Smooth muscle cell (in vitro differentiated cells): Measurements from ENCODE around the gene RASGRF2. TPM values are rescaled to one million over a fixed set of nuclear protein-coding genes. Genes with fewer than 3 reads are reported as not detected.

Source experiments
- DNase-seq: peaks from one replicate; lab custom pipeline; 2025; ENCODE audit not compliant: unreplicated experiment; lab: John Stamatoyannopoulos, UW
- H2AFZ ChIP-seq: fragments of 200-600 bp; sonication (generic); 2 replicates; pipeline ENCODE4 v1.6.0; 2016; ENCODE audit warnings: antibody characterized with exemption, low read depth, mild to moderate bottlenecking
- H3F3A ChIP-seq: fragments of 200-600 bp; sonication (generic); 2 replicates; pipeline ENCODE4 v1.6.0; 2017; ENCODE audit warnings: antibody characterized with exemption, low read depth
- H3K27ac ChIP-seq: fragments of 200-600 bp; sonication (generic); 2 replicates; pipeline ENCODE4 v1.5.1; 2016; ENCODE audit warnings: low read depth, mild to moderate bottlenecking
- H3K27me3 ChIP-seq: fragments of 200-600 bp; sonication (generic); 2 replicates; pipeline ENCODE4 v1.6.1; 2016; ENCODE audit warnings: low read depth, mild to moderate bottlenecking
- H3K36me3 ChIP-seq: fragments of 200-600 bp; sonication (generic); 2 replicates; pipeline ENCODE4 v1.5.1; 2016; ENCODE audit warnings: low read depth
- H3K4me1 ChIP-seq: fragments of 200-600 bp; sonication (generic); 2 replicates; pipeline ENCODE4 v1.5.1; 2016; ENCODE audit warnings: low read depth
- H3K4me2 ChIP-seq: fragments of 200-600 bp; sonication (generic); 2 replicates; pipeline ENCODE4 v1.6.0; 2016; ENCODE audit warnings: mild to moderate bottlenecking
- H3K4me3 ChIP-seq: fragments of 200-600 bp; sonication (generic); 2 replicates; pipeline ENCODE4 v1.5.1; 2016; ENCODE audit warnings: mild to moderate bottlenecking
- H3K79me2 ChIP-seq: fragments of 200-600 bp; sonication (generic); 2 replicates; pipeline ENCODE4 v1.6.0; 2016; ENCODE audit warnings: low read depth, mild to moderate bottlenecking
- H3K9ac ChIP-seq: fragments of 200-600 bp; sonication (generic); 2 replicates; pipeline ENCODE4 v1.6.0; 2016; ENCODE audit warnings: low read depth
- H3K9me3 ChIP-seq: fragments of 200-600 bp; sonication (generic); replicated peaks from 2 replicates; pipeline ENCODE4 v1.5.1; 2016; ENCODE audit warnings: low read depth
- H4K20me1 ChIP-seq: fragments of 200-600 bp; sonication (generic); 2 replicates; pipeline ENCODE4 v1.6.0; 2016; ENCODE audit warnings: low read depth
- CTCF ChIP-seq: fragments of 200-600 bp; sonication (generic); IDR thresholded peaks from 2 replicates; pipeline ENCODE4 v1.5.1; 2017; ENCODE audit warnings: borderline replicate concordance, mild to moderate bottlenecking, antibody characterized with exemption; ENCODE audit not compliant: insufficient read depth, poor library complexity, severe bottlenecking
- WGBS: methylation state at CpG from one replicate; pipeline ENCODE4 v1.1.7; 2016; ENCODE audit warnings: low lambda C conversion rate; 5-methylcytosine and 5-hydroxymethylcytosine counted together
- polyA plus RNA-seq: library from polyadenylated mRNA; unstranded; fragments of >200 nt; fragmentation: Nextera tagmentation; extraction: Ambion mirVana; gene quantifications from 2 replicates; pipeline ENCODE4 v1.2.1, GENCODE V29; 2016
- total RNA-seq: library from RNA; depleted of rRNA; stranded (reverse); fragments of >200 nt; gene quantifications from 2 replicates; pipeline ENCODE4 v1.2.3, GENCODE V29; 2014

The RASGRF2 gene
- total and polyA plus RNA-seq, 2 experiments from 2014 or later = 11.1 to 24.7 TPM

- no peak for DNase-seq
- WGBS = 27% methylated on average over 2 of the region's 2 CpGs
- no peaks in the 10 kb centered on the region for H3K36me3 ChIP-seq
- H4K20me1 ChIP-seq = no peaks in the 10 kb centered on the region
- no peak overlapping the region for H3K4me3 ChIP-seq
- TF ChIP-seq CTCF = no peak
- peak overlapping the region; percentile 10 for H3K9ac ChIP-seq
- no peak overlapping the region for H2AFZ ChIP-seq
- H3K4me1 ChIP-seq = peaks cover 34% of the 10 kb centered on the region
- H3K27me3 ChIP-seq = no peaks in the 10 kb centered on the region
- peaks cover 59% of the 10 kb centered on the region for H3K79me2 ChIP-seq
- no peaks in the 10 kb centered on the region for H3F3A ChIP-seq
- H3K27ac ChIP-seq = peak overlapping the region; percentile 85
- no peaks in the 10 kb centered on the region for H3K9me3 ChIP-seq
- peak overlapping the region; percentile 92 for H3K4me2 ChIP-seq
Observed at GRCh38 chr5:80967500-80968181, 7.5 kb downstream of the RASGRF2 start.

- no peak for TF ChIP-seq CTCF
- Histone ChIP-seq H3K4me3 (no peak overlapping the region), H2AFZ (no peak overlapping the region), H3K4me1 (peaks cover 4% of the 10 kb centered on the region), H3K27ac (no peak overlapping the region), H3K4me2 (no peak overlapping the region), H3K27me3 (no peaks in the 10 kb centered on the region), H3K36me3 (no peaks in the 10 kb centered on the region), H3K9me3 (no peaks in the 10 kb centered on the region), H4K20me1 (no peaks in the 10 kb centered on the region), H3K9ac (no peak overlapping the region), H3K79me2 (peaks cover 68% of the 10 kb centered on the region), H3F3A (no peaks in the 10 kb centered on the region)
- DNase-seq = no peak
- 98% methylated on average over 4 of the region's 4 CpGs for WGBS
Observed at GRCh38 chr5:80973027-80973426, 12.9 kb downstream of the RASGRF2 start.

GRCh38 chr5:80975065-80975464, 14.9 kb downstream of the RASGRF2 start:
- Histone ChIP-seq H3K4me2 (peak overlapping the region; percentile 43), H3K79me2 (peaks cover 71% of the 10 kb centered on the region), H4K20me1 (no peaks in the 10 kb centered on the region), H3K9me3 (no peaks in the 10 kb centered on the region), H3K36me3 (no peaks in the 10 kb centered on the region), H3K4me3 (no peak overlapping the region), H3K4me1 (peaks cover 4% of the 10 kb centered on the region), H3K27ac (peak overlapping the region; percentile 3), H3F3A (no peaks in the 10 kb centered on the region), H2AFZ (no peak overlapping the region), H3K9ac (no peak overlapping the region), H3K27me3 (no peaks in the 10 kb centered on the region)
- no peak for DNase-seq
- WGBS = 58% methylated on average over 5 of the region's 5 CpGs
- TF ChIP-seq CTCF = no peak

GRCh38 chr5:80976985-80977384, 16.8 kb downstream of the RASGRF2 start:
- Histone ChIP-seq H4K20me1 (no peaks in the 10 kb centered on the region), H3K4me3 (no peak overlapping the region), H3K27ac (no peak overlapping the region), H3K36me3 (no peaks in the 10 kb centered on the region), H2AFZ (no peak overlapping the region), H3K4me2 (no peak overlapping the region), H3K9me3 (no peaks in the 10 kb centered on the region), H3K4me1 (peaks cover 4% of the 10 kb centered on the region), H3K9ac (no peak overlapping the region), H3K27me3 (no peaks in the 10 kb centered on the region), H3K79me2 (peaks cover 67% of the 10 kb centered on the region), H3F3A (no peaks in the 10 kb centered on the region)
- DNase-seq = no peak
- TF ChIP-seq CTCF = no peak
- WGBS = 86% methylated on average over 4 of the region's 4 CpGs
